ENCODE data around the gene RIBC2. TPM values are rescaled to one million over a fixed set of nuclear protein-coding genes. Genes with fewer than 3 reads are reported as not detected.
A peak's percentile ranks its signal among the peaks of the same experiment; 100 is the strongest.
"Not testable (repeated sequence)": the region's sequence is repeated elsewhere in the genome, so short reads cannot be mapped to it uniquely, and the experiment has no call there.

The RIBC2 gene
- total RNA-seq, 1 donor from 2014 or later: 0.69 TPM

DNA sequence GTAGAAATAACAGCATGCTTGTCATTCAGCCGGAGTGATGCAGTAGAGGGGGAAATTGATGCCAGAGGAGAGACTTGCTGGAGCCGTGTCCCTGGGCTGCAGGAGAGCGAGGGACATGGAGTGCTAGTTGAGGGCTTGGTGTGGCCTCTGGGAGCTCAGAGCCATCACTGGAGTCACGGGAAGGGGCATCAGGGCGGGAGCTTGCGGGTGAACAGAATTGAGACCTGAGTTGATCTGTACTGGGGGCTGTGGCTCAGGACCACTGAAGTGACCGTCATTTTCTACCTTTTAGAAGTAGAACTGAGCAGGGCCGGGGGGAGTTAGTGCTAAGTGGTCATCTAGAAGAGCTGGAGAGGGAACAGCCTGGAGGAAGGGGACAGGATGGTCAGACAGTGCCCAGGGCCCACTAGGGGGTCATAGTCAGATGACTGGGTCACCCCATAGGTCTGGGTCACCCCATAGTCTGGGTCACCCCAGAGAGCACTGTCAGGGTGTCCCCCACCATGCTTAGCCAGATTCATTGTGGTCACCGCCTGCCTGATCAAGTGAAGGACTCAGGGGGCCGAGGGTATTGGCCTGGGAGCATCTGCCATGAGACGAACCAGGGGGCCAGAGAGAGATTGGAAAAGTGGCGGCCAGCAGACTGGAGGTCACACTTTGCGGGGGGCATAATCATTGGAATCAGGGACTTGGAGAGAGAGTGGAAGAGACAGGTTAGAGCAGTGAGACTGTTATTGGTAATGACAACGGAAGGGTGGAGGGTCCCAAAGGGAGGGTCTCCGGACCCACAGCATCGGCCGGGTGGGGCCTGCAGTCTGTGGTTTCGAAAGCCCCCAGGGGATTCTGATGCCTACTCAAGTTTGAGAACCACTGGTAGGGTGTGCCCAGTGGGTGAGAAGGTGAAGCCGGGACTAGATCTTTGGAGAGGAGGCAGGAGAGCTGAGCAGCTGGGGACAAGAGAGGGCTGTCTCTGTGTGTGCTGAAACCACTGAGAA is 15.2 kb downstream of the RIBC2 start:
- DNase-seq (ENCODE audit: low read depth): no peak
- TF ChIP-seq, protein P1, sequence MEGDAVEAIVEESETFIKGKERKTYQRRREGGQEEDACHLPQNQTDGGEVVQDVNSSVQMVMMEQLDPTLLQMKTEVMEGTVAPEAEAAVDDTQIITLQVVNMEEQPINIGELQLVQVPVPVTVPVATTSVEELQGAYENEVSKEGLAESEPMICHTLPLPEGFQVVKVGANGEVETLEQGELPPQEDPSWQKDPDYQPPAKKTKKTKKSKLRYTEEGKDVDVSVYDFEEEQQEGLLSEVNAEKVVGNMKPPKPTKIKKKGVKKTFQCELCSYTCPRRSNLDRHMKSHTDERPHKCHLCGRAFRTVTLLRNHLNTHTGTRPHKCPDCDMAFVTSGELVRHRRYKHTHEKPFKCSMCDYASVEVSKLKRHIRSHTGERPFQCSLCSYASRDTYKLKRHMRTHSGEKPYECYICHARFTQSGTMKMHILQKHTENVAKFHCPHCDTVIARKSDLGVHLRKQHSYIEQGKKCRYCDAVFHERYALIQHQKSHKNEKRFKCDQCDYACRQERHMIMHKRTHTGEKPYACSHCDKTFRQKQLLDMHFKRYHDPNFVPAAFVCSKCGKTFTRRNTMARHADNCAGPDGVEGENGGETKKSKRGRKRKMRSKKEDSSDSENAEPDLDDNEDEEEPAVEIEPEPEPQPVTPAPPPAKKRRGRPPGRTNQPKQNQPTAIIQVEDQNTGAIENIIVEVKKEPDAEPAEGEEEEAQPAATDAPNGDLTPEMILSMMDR (conservative IDR thresholded peaks at IDR 0.05; ENCODE audit: low read depth, low read length): no peak
- no peak overlapping the region for H3K4me3 ChIP-seq (ENCODE audit: low read depth, low read length)

DNA sequence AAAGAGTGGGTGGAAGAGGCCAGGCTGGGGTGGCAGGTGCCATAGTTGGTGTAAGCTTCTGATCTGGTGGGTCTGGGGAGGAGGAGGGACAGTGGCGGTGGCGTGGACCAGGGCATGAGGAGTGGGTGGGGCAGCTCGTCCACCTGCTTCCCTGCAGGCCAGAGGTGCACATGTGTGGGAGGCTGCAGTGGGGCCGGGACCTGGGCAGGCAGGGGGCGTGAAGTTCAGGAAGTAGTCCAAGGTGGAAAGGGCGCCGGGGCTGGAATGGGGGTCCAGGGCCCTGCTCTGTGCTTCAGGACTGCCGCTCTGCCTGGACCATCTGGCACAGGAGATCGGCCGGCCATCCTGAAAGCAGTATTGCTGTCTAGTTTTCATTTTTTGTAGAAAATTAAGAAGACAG is 15.9 kb downstream of the RIBC2 start:
- TF ChIP-seq, protein P1 (conservative IDR thresholded peaks at IDR 0.05; ENCODE audit: low read depth, low read length): no peak
- H3K4me3 ChIP-seq (ENCODE audit: low read depth, low read length): no peak overlapping the region
- DNase-seq (ENCODE audit: low read depth): no peak

DNA sequence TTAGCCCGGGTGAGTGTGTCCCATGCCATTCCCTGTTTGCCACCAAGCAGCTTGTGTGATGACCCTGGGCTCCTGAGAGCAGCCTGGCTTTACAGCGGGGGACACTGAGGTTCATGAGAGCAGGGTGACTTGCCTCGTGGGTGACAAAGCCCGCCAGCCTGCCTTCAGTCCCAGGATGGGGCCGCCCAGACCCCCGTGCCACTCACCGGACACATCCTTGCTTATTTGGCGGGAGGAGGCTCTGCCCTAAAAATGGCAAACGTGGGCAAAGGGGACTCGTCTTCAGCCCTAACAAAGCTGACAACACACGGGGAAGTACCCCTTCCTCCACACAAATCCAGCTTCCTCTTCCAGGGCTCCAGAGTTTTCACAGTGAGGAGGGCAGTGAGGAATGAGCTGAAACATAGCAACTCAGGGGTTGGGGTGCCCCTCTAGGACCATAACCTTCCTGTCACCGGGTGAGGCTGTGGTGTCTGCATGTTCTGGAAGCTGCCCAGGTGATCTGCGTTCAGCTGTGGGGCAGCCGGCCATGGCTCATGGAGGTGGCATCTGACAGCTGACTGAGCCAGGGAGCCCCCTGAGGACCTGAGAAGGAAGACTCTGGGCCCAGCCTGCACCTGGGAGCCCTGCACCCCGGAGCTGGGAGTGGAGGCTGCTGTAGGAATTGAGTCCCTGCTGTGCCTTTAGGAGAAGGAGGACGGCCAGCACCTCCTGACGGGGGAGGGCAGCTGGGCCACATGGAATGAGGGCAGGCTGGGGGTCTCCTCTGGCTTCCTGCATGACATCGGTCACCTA is 16.7 kb downstream of the RIBC2 start:
- TF ChIP-seq, protein P1 (conservative IDR thresholded peaks at IDR 0.05; ENCODE audit: low read depth, low read length): no peak
- DNase-seq (ENCODE audit: low read depth): no peak
- no peak overlapping the region for H3K4me3 ChIP-seq (ENCODE audit: low read depth, low read length)

DNA sequence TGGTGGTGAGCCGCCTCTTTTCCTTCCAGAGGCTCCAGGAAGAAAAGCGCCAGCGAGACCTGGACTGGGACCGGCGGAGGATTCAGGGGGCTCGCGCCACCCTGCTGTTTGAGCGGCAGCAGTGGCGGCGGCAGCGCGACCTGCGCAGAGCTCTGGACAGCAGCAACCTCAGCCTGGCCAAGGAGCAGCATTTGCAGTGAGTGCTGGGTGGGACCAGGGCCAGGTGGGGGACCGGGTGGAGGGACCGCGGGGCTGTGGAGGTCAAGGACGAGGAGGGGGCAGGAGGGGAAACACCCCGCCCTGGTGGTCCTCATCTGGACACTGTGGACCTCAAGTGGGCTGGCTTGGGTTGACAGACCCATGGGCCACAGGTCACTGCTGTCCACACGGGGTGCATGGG is 17.4 kb downstream of the RIBC2 start:
- no peak for DNase-seq (ENCODE audit: low read depth)
- no peak overlapping the region for H3K4me3 ChIP-seq (ENCODE audit: low read depth, low read length)
- TF ChIP-seq, protein P1 (conservative IDR thresholded peaks at IDR 0.05; ENCODE audit: low read depth, low read length): no peak

DNA sequence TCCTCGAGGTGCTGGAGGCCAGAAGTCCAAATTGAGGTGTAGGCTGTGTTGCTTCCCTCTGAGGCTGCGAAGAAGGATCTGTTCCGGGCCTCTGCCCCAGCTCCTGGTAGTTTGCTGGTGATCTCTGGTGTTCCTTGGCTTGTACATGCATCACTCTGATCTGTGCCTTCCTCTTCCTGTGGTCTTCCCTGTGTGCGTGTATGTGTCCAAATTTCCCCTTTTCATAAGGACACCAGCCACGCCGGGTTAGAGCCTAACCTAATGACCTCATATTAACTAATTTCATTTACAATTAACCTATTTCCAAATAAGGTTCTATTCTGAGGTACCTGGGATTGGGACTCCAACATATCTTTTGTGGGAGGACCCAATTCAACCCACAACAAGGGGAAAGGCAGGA is 21.5 kb downstream of the RIBC2 start:
- H3K4me3 ChIP-seq (ENCODE audit: low read depth, low read length): no peak overlapping the region
- no peak for DNase-seq (ENCODE audit: low read depth)
- TF ChIP-seq, protein P1 (conservative IDR thresholded peaks at IDR 0.05; ENCODE audit: low read depth, low read length): no peak

DNA sequence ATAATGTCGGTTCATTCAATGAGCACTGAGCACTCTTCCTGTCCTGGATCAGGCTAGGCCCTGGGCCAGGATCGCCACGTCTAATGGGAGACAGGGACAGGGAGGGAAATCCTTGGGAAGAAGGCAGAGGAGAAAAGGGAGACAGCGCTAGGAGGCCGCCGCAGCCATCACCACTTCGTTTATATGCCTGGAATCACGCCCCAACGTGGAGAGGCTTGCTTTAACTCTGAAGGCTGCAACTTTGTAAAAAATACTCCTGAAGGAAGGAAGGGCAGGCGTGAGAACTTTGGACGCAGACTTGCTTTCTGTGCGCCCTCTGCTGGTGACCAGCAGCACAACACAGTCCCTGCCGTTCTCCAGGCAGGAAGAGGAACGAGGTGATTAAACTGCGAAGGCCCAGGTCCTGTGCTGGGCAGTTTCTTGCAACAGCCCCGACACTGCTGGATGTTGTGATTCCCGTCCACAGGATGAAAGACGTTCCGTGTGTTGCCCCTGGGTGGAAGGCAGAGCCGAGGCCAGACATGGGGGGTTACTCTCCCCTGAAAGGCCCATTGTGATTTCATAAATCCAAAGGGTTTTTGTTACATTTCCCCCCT is 22.1 kb downstream of the RIBC2 start:
- H3K4me3 ChIP-seq (ENCODE audit: low read depth, low read length): no peak overlapping the region
- peak; percentile 46 for DNase-seq (ENCODE audit: low read depth)
- TF ChIP-seq, protein P1 (conservative IDR thresholded peaks at IDR 0.05; ENCODE audit: low read depth, low read length): peak; percentile 93

DNA sequence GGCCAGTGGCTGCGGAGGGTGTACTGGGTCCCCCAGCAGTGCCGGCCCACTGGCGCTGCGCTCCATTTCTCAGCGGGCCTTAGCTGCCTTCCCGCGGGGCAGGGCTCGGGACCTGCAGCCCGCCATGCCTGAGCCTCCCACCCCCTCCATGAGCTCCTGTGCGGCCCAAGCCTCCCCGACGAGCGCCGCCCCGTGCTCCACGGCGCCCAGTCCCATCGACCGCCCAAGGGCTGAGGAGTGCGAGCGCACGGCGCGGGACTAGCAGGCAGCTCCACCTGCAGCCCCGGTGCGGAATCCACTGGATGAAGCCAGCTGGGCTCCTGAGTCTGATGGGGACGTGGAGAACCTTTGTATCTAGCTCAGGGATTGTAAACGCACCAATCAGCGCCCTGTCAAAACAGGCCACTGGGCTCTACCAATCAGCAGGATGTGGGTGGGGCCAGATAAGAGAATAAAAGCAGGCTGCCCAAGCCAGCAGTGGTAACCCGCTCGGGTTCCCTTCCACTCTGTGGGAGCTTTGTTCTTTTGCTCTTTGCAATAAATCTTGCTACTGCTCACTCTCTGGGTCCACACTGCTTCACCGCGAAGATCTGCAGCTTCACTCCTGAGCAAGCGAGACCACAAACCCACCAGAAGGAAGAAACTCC is 23.5 kb downstream of the RIBC2 start:
- DNase-seq (ENCODE audit: low read depth); H3K4me3 ChIP-seq (ENCODE audit: low read depth, low read length): not testable (repeated sequence)

All from epithelial cell of proximal tubule (primary cell).